ENCODE data around the gene FCN1. TPM values are rescaled to one million over a fixed set of nuclear protein-coding genes. Genes with fewer than 3 reads are reported as not detected.

Gene FCN1
- total RNA-seq, 1 donor from 2014 or later: 4.0 TPM

- peak; percentile 15 for ATAC-seq (ENCODE audit: poor library complexity)
Observed at GRCh38 chr9:134897584-134898170, 20.0 kb downstream of the FCN1 start.

DNA sequence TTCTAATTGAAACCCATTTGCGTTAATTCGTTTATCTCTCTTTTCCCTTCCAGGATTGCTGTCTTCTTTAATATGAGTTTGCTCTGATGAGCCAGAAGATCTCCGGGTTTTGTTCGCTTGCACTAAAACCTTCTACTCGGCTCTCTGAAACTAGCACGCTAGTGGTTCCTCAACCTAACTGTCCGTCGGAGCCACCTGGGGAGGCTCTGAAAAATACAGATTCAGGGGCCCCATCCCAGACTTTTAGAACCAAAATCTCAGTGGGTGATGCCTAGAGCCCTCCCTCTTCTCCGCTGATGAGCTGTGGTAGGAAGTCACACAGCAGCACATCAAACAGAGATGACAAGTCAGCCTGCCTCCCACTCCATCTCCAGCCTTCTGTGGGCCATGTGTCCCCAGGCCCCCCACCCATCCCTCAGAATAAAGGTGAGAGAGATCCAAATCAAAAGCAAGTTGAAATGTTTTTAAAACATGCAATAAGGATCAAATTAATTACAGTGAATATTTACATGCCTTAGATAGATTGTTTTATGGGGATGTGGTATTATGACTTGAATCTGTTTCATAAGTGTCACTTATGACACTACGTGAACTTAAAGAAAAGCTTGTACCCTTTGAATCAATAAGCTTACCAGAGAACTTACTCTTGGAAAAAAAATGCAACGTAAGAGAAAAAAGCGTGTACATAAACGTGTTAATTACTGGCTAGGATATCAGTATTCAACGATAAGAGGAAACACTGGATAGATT is 20.7 kb downstream of the FCN1 start:
- DNase-seq: no peak
- intact Hi-C loops (cut with DNase I): loop anchor here (10.0 kb wide), 1 partner anchor 112 kb away; no protein-coding TSS in a partner anchor
- no peak for ATAC-seq (ENCODE audit: poor library complexity)

More at GRCh38 chr9:134897584-134898170, 20.0 kb downstream of the FCN1 start:
- intact Hi-C loops (cut with DNase I): loop anchor here (10.0 kb wide), 1 partner anchor 113 kb away; no protein-coding TSS in a partner anchor
- DNase-seq: no peak

DNA sequence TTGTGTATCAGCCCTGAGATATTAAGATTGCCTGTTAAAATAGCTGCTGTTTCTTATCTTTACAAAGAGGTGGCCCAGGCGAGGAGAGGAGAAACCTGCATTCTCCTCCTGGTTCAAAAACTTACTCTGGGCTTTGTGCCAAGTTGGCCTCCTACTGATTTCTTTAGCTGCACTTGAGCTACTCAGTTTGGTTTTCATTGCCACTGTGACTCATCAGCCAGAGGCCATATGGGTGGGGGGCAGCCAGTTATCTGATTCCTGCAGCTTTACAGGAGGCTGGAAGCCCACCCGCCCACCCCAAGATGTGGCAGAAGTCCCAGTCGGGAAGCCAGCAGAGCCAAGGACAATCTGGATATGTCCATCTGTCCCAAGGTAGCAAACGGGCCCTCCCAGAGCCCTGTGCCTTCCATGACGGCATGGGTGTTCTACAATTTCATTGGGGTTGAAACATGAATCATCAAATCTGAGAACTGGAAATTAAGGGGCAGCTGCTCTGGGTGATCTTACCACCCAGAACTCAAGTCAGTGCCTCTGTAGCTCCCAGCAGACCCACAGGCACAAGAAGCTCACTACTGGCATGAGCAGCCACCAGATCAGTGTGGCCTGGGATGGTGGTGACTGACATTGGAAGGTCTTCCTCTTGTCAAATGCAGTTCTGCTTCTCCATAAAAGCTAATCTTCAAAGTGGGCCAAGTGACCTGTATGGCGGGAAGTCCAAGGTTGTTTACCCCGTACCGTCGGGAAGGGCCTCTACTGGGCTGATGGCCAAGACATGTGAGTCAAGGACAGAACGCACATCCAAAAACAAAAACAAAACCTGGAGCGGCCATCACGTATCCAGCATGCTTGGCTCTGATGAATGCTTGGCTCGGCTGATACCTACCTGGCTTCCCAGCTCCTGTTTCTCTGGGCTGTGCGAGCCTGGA is 21.5 kb downstream of the FCN1 start:
- ATAC-seq (ENCODE audit: poor library complexity): peak; percentile 80
- peak; percentile 64 for DNase-seq
- intact Hi-C loops (cut with DNase I): loop anchor here (10.0 kb wide), 1 partner anchor 111 kb away; no protein-coding TSS in a partner anchor

DNA sequence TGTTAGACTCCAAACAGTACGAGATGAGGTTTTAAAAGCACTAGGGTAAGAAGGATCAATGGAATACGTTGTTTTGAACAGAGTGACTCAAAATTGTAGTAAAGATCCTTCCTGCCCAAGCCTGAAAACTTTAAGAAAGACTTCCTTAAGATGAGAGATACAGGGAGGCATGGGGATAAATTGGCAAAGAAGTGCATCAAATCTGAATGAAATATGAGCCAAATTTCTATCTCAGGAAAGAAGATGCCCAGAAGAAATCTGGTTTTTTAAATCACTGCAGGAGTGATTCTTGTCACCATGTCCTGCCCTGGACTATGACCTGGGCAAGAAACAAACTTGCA is 22.2 kb downstream of the FCN1 start:
- ATAC-seq (ENCODE audit: poor library complexity) (no peak), DNase-seq (no peak)
- intact Hi-C loops (cut with DNase I): loop anchor here (10.0 kb wide), 1 partner anchor 111 kb away; no protein-coding TSS in a partner anchor

DNA sequence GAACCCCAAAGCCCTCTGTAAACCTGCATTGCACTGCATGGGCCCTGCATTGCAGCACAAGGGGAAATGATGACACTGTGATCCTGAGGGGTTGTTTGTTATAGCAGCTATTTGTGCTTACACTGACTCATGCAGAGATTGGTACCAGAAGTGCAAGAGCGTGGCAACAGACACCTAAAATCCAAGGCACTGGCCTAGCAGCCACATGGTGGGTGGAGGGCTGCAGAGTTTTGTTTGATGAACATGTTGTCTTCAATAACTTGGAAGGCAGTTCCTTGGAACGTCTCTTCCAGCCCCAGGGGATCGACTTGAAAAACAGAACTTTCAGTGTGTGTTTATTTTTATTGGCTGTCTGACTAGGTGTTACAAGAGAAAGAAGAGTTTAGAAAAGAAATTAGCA is 22.6 kb downstream of the FCN1 start:
- DNase-seq (no peak), ATAC-seq (ENCODE audit: poor library complexity) (no peak)
- intact Hi-C loops (cut with DNase I): loop anchor here (10.0 kb wide), 1 partner anchor 110 kb away; no protein-coding TSS in a partner anchor

DNA sequence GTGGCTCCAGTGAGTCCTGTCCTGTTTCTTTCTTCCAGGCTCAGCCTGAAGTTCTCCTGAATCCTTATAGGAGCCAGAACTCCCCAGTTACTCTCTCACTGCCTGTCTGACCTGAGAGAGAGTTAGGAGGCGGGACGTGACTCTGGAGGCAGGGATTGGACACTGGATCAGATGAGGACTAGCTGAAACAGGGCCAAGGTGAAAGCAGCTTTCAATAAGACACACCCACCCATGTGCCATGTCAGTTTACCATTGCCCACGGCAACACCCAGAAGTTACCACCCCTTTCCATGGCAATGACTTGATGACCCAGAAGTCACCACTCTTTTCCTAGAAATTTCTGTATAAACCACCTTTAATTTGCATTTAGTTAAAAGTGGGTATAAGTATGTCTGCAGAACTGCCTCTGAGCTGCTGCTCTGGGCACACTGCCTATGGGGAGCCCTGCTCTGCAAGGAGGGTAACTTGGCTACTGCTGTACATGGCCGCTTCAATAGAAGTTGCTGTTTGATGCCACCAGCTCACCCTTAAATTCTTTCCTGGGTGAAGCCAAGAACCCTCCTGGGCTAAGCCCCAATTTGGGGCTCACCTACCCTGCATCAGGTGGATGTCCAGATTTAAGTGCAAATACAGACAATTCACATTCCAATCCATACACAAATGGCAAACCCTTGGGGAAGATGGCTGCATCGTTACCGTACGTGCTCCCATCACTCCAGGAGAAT is 23.4 kb downstream of the FCN1 start:
- ATAC-seq (ENCODE audit: poor library complexity): no peak
- no peak for DNase-seq
- intact Hi-C loops (cut with DNase I): loop anchor here (10.0 kb wide), 1 partner anchor 109 kb away; no protein-coding TSS in a partner anchor

DNA sequence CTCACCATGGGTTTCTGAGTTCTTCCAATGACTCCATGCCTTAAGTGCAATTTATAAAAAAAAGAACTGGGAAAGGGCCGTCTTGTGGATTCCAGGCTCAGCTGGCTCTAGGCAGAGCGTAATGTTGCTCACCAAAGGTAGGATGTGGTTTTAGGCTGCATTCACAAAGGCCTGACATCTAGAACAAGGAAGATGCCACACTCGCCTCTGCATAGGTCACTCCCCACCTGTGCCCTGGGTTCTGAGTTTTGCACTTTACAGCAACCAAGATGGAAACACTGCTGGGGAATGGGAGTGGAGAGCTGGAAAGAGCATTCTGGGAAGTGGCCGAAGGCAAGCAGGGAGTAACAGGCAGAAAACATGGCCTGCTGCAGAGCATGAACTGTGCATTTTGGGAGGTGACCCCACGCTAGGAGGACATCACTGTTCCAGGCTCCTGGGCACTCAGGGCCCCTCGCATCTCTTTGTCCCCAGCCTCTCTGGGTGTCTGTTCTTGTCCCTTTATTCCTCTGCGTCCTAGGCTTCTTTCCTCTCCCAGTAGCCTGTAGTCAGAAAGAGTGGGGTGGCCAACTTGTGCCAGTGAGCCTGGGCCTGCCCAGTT is 24.8 kb downstream of the FCN1 start:
- intact Hi-C loops (cut with DNase I): loop anchor here (10.0 kb wide), 1 partner anchor 108 kb away; no protein-coding TSS in a partner anchor
- ATAC-seq (ENCODE audit: poor library complexity) (no peak), DNase-seq (no peak)

GRCh38 chr9:134892221-134892620 is 25.5 kb downstream of the FCN1 start:
- ATAC-seq (ENCODE audit: poor library complexity) (no peak), DNase-seq (no peak)
- intact Hi-C loops (cut with DNase I): loop anchor here (10.0 kb wide), 1 partner anchor 107 kb away; no protein-coding TSS in a partner anchor

- no peak for DNase-seq
- intact Hi-C loops (cut with DNase I): loop anchor here (10.0 kb wide), 1 partner anchor 107 kb away; no protein-coding TSS in a partner anchor
- ATAC-seq (ENCODE audit: poor library complexity): no peak
Observed at GRCh38 chr9:134891713-134892112, 26.0 kb downstream of the FCN1 start.

DNA sequence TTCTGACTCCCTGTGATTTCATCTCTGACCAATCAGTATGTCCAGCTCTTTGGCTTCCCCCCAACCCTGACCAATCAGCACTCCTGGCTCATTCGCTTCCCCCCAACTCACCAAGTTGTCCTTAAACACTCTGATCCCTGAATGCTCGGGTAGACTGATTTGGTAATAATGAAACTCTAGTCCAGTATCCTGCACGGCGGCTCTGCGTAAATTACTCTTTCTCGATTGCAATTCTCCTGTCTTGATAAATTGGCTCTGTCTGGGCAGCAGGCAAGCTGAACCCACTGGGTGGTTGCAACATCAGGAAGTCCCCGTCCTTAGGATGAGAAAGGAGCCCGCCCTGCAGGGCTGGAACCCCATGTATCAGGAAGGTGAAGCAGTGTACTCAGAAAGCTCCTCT is 26.7 kb downstream of the FCN1 start:
- ATAC-seq (ENCODE audit: poor library complexity) (no peak), DNase-seq (no peak)
- intact Hi-C loops (cut with DNase I): loop anchor here (10.0 kb wide), 1 partner anchor 106 kb away; no protein-coding TSS in a partner anchor

DNA sequence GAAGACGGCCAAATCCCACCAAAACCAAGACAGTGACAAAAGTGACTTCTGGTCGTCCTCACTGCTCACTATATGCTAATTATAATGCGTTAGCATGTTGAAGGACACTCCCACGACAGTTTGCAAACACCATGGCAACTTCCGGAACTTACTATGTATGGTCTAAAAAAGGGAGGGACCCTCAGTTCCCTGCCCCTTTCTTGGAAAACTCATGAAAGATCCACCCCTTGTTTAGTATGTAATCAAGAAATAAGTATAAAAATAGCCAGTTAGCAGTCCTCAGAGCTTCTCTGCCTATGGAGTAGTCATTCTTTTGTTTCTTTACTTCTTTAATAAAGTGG is 27.6 kb downstream of the FCN1 start:
- ATAC-seq (ENCODE audit: poor library complexity): no peak
- intact Hi-C loops (cut with DNase I): loop anchor here (10.0 kb wide), 1 partner anchor 105 kb away; no protein-coding TSS in a partner anchor
- DNase-seq: no peak

- ATAC-seq (ENCODE audit: poor library complexity) (no peak), DNase-seq (no peak)
- intact Hi-C loops (cut with DNase I): loop anchor here (10.0 kb wide), 1 partner anchor 105 kb away; no protein-coding TSS in a partner anchor
Observed at GRCh38 chr9:134889386-134890154, 28.1 kb downstream of the FCN1 start.

DNA sequence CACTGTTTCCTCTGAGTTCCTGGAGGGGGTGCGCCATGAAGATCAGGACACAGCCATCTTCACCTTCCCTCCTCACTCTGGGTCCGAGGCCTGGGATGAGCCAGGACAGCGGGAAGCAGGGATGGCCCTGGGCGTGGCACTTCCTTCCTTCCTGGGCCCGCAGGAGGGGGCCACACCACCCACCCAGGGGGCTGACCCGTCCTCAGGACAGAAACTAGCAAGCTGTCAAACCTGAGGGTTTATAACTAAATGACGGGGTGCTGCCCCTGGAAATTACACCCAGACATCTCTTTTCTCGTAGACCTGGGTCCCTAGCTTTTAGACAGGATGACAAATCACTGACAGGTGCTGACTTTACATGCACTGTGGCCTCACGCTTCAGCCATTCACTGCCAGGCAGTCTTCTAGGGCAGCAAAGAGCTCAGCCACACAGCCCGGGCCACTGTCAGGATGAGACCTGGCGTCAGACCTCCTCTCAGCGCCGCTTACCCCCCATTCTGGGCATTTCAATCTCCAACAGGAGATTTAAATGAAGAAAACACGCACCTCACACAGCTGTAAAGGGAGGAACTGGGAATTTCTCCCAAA is 29.0 kb downstream of the FCN1 start:
- intact Hi-C loops (cut with DNase I): no loop called here
- DNase-seq (no peak), ATAC-seq (ENCODE audit: poor library complexity) (no peak)

GRCh38 chr9:134887686-134888602 is 29.8 kb downstream of the FCN1 start:
- no peak for ATAC-seq (ENCODE audit: poor library complexity)

GRCh38 chr9:134887219-134887618 is 30.5 kb downstream of the FCN1 start:
- ATAC-seq (ENCODE audit: poor library complexity) (no peak), DNase-seq (no peak)
- intact Hi-C loops (cut with DNase I): no loop called here

More at GRCh38 chr9:134887686-134888602, 29.8 kb downstream of the FCN1 start:
- intact Hi-C loops (cut with DNase I): no loop called here
- DNase-seq: no peak

Data from Right ventricle myocardium superior (tissue), 1 donor.